HG02642 (cell line): ENCODE data around the gene OR4C16.

Experiments
- ATAC-seq: cut with Tn5 transposase; IDR thresholded peaks from one replicate; pipeline ENCODE4 v1.9.1; 2021; ENCODE audit warnings: mild to moderate bottlenecking; ENCODE audit not compliant: unreplicated experiment, poor library complexity

Gene OR4C16

DNA sequence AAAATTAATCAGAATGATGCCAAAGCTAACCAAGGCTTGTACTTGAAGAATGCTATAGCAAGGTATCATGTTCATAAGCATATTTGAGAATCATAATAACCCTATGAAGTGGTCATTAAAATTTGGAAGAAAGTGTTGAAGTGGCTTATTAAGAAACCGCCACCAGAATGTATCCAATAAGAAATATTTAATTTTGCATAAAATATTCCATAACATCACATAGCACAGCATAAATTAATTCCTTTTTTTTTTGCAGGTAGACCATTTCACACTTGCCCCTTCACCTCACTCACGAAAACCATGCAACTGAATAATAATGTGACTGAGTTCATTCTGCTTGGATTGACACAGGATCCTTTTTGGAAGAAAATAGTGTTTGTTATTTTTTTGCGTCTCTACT is at the start of gene OR4C16:
Gene OR4C16 (plus strand): TSS at position 301 of the 400 bp plus-strand sequence. CDS start 0 bp downstream, at position 301.
- no peak for ATAC-seq

GRCh38 chr11:55554169-55554568 is 17.8 kb upstream of the OR4C16 start, which contains the start of gene OR4C15:
Gene OR4C15, plus strand, starts transcription at chr11:55554469. Its CDS starts 0 bp downstream, at chr11:55554469.
- ATAC-seq, result no peak

- no peak for ATAC-seq
These were observed 620 bp downstream of the OR4C16 start for GRCh38 chr11:55572548-55572947.

GRCh38 chr11:55607545-55607944 is 35.6 kb downstream of the OR4C16 start, which contains the start of gene OR4C11:
Gene OR4C11, minus strand, starts transcription at chr11:55607645. Its CDS starts 3,272 bp downstream, at chr11:55604373.
- ATAC-seq, result no peak
